Vagina (tissue), 2 donors: ENCODE data around the gene ONECUT1.

Source experiments
- POLR2A ChIP-seq, 2 donors: fragments of 450-650 bp; IDR thresholded peaks; one replicate each; pipeline ENCODE4 v1.6.1; 2017; ENCODE audit warnings: antibody characterized with exemption in 2 of 2, mild to moderate bottlenecking in 2 of 2, moderate library complexity in 2 of 2
- POLR2AphosphoS5 ChIP-seq, 2 donors: sonication (generic); formaldehyde crosslinking; IDR thresholded peaks; one replicate each; pipeline ENCODE4 v1.9.0; 2017; ENCODE audit warnings: antibody characterized with exemption in 2 of 2, mild to moderate bottlenecking in 2 of 2, low read depth in 1 of 2; ENCODE audit not compliant: insufficient read depth in 1 of 2
- TF ChIP-seq, protein P1 (sequence below), 3 experiments: fragments of 450-650 bp in 2 of 3; fragments of 200-600 bp in 1 of 3; sonication (generic) in 1 of 3; IDR thresholded peaks; one replicate each; pipeline ENCODE4 v1.5.1; 2017 to 2019; ENCODE audit warnings: antibody characterized with exemption in 3 of 3, mild to moderate bottlenecking in 2 of 3, moderate library complexity in 2 of 3

DNA sequence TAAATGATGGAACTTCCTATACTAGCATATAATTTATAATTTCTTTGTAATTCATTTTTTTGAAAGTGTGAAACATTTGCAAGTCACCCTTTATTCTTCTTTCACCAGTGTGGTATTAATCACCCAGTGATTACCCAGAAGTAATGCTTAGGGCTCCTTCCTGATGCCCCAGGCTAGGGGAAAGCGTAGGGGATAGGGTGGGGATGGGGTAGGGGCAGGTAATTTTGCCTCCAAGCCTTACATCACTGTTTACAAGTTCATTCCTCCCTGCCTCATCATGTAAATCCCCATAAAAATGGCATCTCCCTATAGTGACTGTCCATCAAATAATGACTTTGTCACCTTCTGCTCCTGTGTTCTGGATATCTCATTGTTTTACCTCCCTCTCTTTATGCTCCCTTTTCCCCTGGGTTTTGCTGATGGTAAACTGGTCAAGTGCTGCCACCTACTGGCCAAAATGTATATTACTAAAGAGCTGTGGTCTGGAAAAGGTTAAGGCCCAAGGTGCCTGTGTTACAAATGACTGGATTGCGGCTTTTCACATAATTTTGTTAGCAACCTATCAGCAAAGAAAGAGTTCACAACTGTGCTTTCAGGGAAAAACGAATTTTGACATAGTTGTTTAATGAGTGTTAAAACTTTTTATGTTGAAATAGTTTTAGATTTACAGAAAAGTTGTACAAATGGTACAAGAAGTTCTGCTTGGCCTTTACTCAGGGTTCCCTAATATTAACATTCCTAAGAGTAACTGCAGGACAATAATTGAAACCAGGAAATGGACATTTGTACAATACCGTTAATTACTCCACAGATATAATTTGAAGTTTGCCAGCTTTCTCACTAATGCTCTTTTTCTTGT, 54.7 kb downstream of the ONECUT1 start:
- TF ChIP-seq POLR2A (IDR thresholded peaks at IDR 0.05): no peak
- TF ChIP-seq, protein P1, sequence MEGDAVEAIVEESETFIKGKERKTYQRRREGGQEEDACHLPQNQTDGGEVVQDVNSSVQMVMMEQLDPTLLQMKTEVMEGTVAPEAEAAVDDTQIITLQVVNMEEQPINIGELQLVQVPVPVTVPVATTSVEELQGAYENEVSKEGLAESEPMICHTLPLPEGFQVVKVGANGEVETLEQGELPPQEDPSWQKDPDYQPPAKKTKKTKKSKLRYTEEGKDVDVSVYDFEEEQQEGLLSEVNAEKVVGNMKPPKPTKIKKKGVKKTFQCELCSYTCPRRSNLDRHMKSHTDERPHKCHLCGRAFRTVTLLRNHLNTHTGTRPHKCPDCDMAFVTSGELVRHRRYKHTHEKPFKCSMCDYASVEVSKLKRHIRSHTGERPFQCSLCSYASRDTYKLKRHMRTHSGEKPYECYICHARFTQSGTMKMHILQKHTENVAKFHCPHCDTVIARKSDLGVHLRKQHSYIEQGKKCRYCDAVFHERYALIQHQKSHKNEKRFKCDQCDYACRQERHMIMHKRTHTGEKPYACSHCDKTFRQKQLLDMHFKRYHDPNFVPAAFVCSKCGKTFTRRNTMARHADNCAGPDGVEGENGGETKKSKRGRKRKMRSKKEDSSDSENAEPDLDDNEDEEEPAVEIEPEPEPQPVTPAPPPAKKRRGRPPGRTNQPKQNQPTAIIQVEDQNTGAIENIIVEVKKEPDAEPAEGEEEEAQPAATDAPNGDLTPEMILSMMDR (IDR thresholded peaks at IDR 0.05): peak; percentile 80 to 94 (median 87)
- peak in 1 of 2 donors; percentile 53 for TF ChIP-seq POLR2AphosphoS5 (IDR thresholded peaks at IDR 0.05; ENCODE audit: insufficient read depth in 1 of 2, low read depth in 1 of 2)
